COLO829 (cell line): ENCODE measurements around the gene RBM5.
A peak's percentile ranks its signal among the peaks of the same experiment; 100 is the strongest.
"Not testable (repeated sequence)": the region's sequence is repeated elsewhere in the genome, so short reads cannot be mapped to it uniquely, and the experiment has no call there.

Experiments
- DNase-seq: peaks from one replicate; pipeline ENCODE4 v3.0.0; 2012; ENCODE audit warnings: low spot score

RBM5 gene

GRCh38 chr3:50088725-50089608, at the start of gene RBM5:
Gene RBM5 (plus strand): TSS chr3:50088919. CDS start chr3:50090435, 1,516 bp downstream.
- DNase-seq = peak; percentile 98

GRCh38 chr3:50044976-50045375, 43.7 kb upstream of the RBM5 start:
- no peak for DNase-seq

- DNase-seq = no peak
Observed at GRCh38 chr3:50047426-50047825, 41.3 kb upstream of the RBM5 start.

- DNase-seq = peak; percentile 83
Observed at GRCh38 chr3:50050361-50050760, 38.4 kb upstream of the RBM5 start.

GRCh38 chr3:50057756-50058155, 31.0 kb upstream of the RBM5 start:
- DNase-seq = no peak

- DNase-seq = no peak
Observed at GRCh38 chr3:50068134-50068533, 20.6 kb upstream of the RBM5 start.

- no peak for DNase-seq
Observed at GRCh38 chr3:50078091-50078490, 10.6 kb upstream of the RBM5 start.

- no peak for DNase-seq
Observed at GRCh38 chr3:50078622-50079021, 10.1 kb upstream of the RBM5 start.

GRCh38 chr3:50084951-50085350, 3.8 kb upstream of the RBM5 start:
- DNase-seq = not testable (repeated sequence)

GRCh38 chr3:50089609-50089945, 858 bp downstream of the RBM5 start:
- no peak for DNase-seq

GRCh38 chr3:50090984-50091383, 2.3 kb downstream of the RBM5 start:
- DNase-seq = no peak

- no peak for DNase-seq
Observed at GRCh38 chr3:50095352-50095998, 6.8 kb downstream of the RBM5 start.

- DNase-seq = no peak
Observed at GRCh38 chr3:50100386-50100785, 11.7 kb downstream of the RBM5 start.

GRCh38 chr3:50100956-50101845, 12.5 kb downstream of the RBM5 start:
- DNase-seq = no peak

GRCh38 chr3:50102558-50102957, 13.8 kb downstream of the RBM5 start:
- no peak for DNase-seq

- no peak for DNase-seq
Observed at GRCh38 chr3:50111757-50112156, 23.0 kb downstream of the RBM5 start.

- DNase-seq = no peak
Observed at GRCh38 chr3:50112462-50112861, 23.7 kb downstream of the RBM5 start.

- no peak for DNase-seq
Observed at GRCh38 chr3:50117120-50117519, 28.4 kb downstream of the RBM5 start.

GRCh38 chr3:50118237-50118636, 29.5 kb downstream of the RBM5 start:
- no peak for DNase-seq

GRCh38 chr3:50119786-50120185, 31.1 kb downstream of the RBM5 start:
- DNase-seq = no peak

- no peak for DNase-seq
Observed at GRCh38 chr3:50120364-50121071, 31.8 kb downstream of the RBM5 start.
